ENCODE results near the gene CHRM5. TPM values are rescaled to one million over a fixed set of nuclear protein-coding genes. Genes with fewer than 3 reads are reported as not detected.

Gene CHRM5
- total RNA-seq, 4 donors from 2014 or later = not detected

GRCh38 chr15:33959844-33960548 is 8.3 kb upstream of the CHRM5 start:
- H3K4me3 ChIP-seq = no peak overlapping the region
- WGBS = 79% methylated on average over 7 of the region's 7 CpGs
- H3K4me1 ChIP-seq = no peaks in the 10 kb centered on the region
- no peak overlapping the region for H3K27ac ChIP-seq
- DNase-seq (ENCODE audit: low spot score in 2 of 2) = no peak
- H3K27me3 ChIP-seq = no peaks in the 10 kb centered on the region
- H3K36me3 ChIP-seq = no peaks in the 10 kb centered on the region
- H3K9me3 ChIP-seq = no peaks in the 10 kb centered on the region
- TF ChIP-seq CTCF (IDR thresholded peaks at IDR 0.05) (no peak), POLR2A (IDR thresholded peaks at IDR 0.05) (no peak), POLR2AphosphoS5 (IDR thresholded peaks at IDR 0.05) (no peak), EP300 (IDR thresholded peaks at IDR 0.05) (no peak)

GRCh38 chr15:33960549-33960935 is 7.8 kb upstream of the CHRM5 start:
- H3K4me3 ChIP-seq = no peak overlapping the region
- no peak for DNase-seq (ENCODE audit: low spot score in 2 of 2)
- 86% methylated on average over 3 of the region's 3 CpGs for WGBS

DNA sequence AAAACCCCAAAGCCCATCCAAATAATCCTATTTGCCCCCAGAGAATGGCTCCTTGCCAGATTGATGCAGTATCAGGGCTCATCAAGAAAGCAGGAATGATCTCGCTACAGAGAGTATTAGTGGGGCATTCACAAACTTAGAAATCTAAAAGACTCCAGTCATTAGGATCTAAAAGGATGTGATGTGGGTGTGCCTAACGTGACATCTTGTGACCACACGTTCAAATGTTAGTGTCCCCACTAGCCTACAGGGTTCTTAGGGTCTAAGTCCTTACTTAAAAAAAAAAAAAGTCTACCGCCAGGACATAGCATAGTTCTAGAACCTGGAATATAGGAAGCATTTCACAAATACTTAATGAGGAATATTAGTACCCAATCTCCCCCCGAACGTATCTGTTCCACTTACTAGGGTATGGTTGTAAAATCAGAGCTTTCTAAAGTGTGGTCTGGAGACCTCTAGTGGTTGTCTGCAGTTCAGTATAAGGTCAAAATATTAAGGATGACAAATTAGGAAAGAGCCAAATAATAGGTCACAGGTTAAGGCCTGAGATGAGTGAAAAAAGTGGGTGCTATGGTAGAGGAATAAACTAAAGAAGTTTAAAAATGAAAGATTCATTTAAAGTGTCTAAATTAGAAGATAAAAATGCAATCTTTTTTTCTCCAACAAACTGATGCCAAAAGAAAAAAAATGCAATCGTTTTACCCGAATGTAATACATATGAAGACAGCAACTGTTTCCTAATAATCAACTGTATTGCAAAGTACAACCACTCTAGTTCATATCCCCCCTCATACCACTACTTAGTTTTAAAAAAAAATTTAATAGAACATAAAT is 4.2 kb upstream of the CHRM5 start:
- no peaks in the 10 kb centered on the region for H3K36me3 ChIP-seq
- no peaks in the 10 kb centered on the region for H3K4me1 ChIP-seq
- TF ChIP-seq CTCF (IDR thresholded peaks at IDR 0.05) (no peak), POLR2A (IDR thresholded peaks at IDR 0.05) (no peak), POLR2AphosphoS5 (IDR thresholded peaks at IDR 0.05) (no peak), EP300 (IDR thresholded peaks at IDR 0.05) (no peak)
- WGBS = 54% methylated on average over 8 of the region's 8 CpGs
- no peak overlapping the region for H3K4me3 ChIP-seq
- DNase-seq (ENCODE audit: low spot score in 2 of 2) = no peak
- H3K27ac ChIP-seq = no peak overlapping the region
- H3K9me3 ChIP-seq = no peaks in the 10 kb centered on the region
- H3K27me3 ChIP-seq = no peaks in the 10 kb centered on the region

More at GRCh38 chr15:33960549-33960935, 7.8 kb upstream of the CHRM5 start:
- H3K27me3 ChIP-seq = no peaks in the 10 kb centered on the region
- no peak overlapping the region for H3K27ac ChIP-seq
- no peaks in the 10 kb centered on the region for H3K36me3 ChIP-seq
- H3K4me1 ChIP-seq = no peaks in the 10 kb centered on the region
- H3K9me3 ChIP-seq = no peaks in the 10 kb centered on the region
- no peak for TF ChIP-seq POLR2A (IDR thresholded peaks at IDR 0.05)
- TF ChIP-seq EP300 (IDR thresholded peaks at IDR 0.05) = no peak
- TF ChIP-seq CTCF (IDR thresholded peaks at IDR 0.05) = no peak
- TF ChIP-seq POLR2AphosphoS5 (IDR thresholded peaks at IDR 0.05) = no peak

DNA sequence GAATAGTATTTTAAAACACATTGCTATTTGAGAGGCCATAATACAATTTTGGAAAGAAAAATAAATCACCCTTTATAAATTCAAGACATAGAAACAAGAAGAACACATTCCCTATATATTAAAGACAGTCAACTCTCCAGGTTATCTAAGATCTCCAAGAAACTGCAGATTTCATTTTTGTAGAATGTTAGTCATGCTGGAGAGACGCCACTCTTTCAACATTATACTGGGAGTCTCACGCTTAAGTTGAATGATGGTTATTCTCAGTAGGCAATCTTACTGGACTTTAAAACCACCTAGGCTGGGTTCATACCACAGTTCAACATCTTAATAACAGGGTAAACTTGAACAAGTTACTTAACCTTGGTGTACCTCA is 3.6 kb upstream of the CHRM5 start:
- TF ChIP-seq CTCF (IDR thresholded peaks at IDR 0.05) (no peak), POLR2AphosphoS5 (IDR thresholded peaks at IDR 0.05) (no peak), POLR2A (IDR thresholded peaks at IDR 0.05) (no peak), EP300 (IDR thresholded peaks at IDR 0.05) (no peak)
- no peaks in the 10 kb centered on the region for H3K4me1 ChIP-seq
- no peaks in the 10 kb centered on the region for H3K27me3 ChIP-seq
- H3K36me3 ChIP-seq = no peaks in the 10 kb centered on the region
- DNase-seq (ENCODE audit: low spot score in 2 of 2) = no peak
- no peaks in the 10 kb centered on the region for H3K9me3 ChIP-seq
- no peak overlapping the region for H3K4me3 ChIP-seq
- no peak overlapping the region for H3K27ac ChIP-seq
- WGBS = 89% methylated on average over 2 of the region's 2 CpGs

- Histone ChIP-seq H3K9me3 (no peaks in the 10 kb centered on the region), H3K27me3 (no peaks in the 10 kb centered on the region), H3K27ac (no peak overlapping the region), H3K36me3 (no peaks in the 10 kb centered on the region), H3K4me1 (no peaks in the 10 kb centered on the region), H3K4me3 (no peak overlapping the region)
- TF ChIP-seq EP300 (IDR thresholded peaks at IDR 0.05) (no peak), CTCF (IDR thresholded peaks at IDR 0.05) (no peak), POLR2A (IDR thresholded peaks at IDR 0.05) (no peak), POLR2AphosphoS5 (IDR thresholded peaks at IDR 0.05) (no peak)
- WGBS = 62% methylated on average over 3 of the region's 3 CpGs
- no peak for DNase-seq (ENCODE audit: low spot score in 2 of 2)
These were observed 524 bp downstream of the CHRM5 start for GRCh38 chr15:33968821-33969220.
